Neural progenitor cell (in vitro differentiated cells): ENCODE results near the gene GALNT2. TPM values are rescaled to one million over a fixed set of nuclear protein-coding genes. Genes with fewer than 3 reads are reported as not detected.
A peak's percentile ranks its signal among the peaks of the same experiment; 100 is the strongest.

Experiments
- DNase-seq: peaks from one replicate; pipeline ENCODE4 v3.0.0-alpha.2; 2016; ENCODE audit warnings: low spot score
- H2AFZ ChIP-seq: fragments of 200-600 bp; sonication (generic); replicated peaks from 2 replicates; pipeline ENCODE4 v1.6.1; 2016; ENCODE audit warnings: antibody characterized with exemption
- H3F3A ChIP-seq: fragments of 200-600 bp; sonication (generic); 2 replicates; pipeline ENCODE4 v1.6.1; 2016; ENCODE audit warnings: antibody characterized with exemption, low read depth
- H3K27ac ChIP-seq: fragments of 200-600 bp; sonication (generic); 2 replicates; pipeline ENCODE4 v1.5.1; 2016; ENCODE audit warnings: mild to moderate bottlenecking
- H3K27me3 ChIP-seq: fragments of 200-600 bp; sonication (generic); 2 replicates; pipeline ENCODE4 v1.6.1; 2016; ENCODE audit warnings: mild to moderate bottlenecking, moderate library complexity
- H3K36me3 ChIP-seq: fragments of 200-600 bp; sonication (generic); 2 replicates; pipeline ENCODE4 v1.5.1; 2016
- H3K4me1 ChIP-seq: fragments of 200-600 bp; sonication (generic); 2 replicates; pipeline ENCODE4 v1.6.1; 2016; ENCODE audit warnings: mixed run types
- H3K4me2 ChIP-seq: fragments of 200-600 bp; sonication (generic); 2 replicates; pipeline ENCODE4 v1.6.1; 2016
- H3K4me3 ChIP-seq: fragments of 200-600 bp; sonication (generic); 2 replicates; pipeline ENCODE4 v1.5.1; 2016
- H3K79me2 ChIP-seq: fragments of 200-600 bp; sonication (generic); 2 replicates; pipeline ENCODE4 v1.6.1; 2016; ENCODE audit warnings: low read depth
- H3K9ac ChIP-seq: fragments of 200-600 bp; sonication (generic); 2 replicates; pipeline ENCODE4 v1.6.1; 2016
- H3K9me3 ChIP-seq: fragments of 200-600 bp; sonication (generic); 2 replicates; pipeline ENCODE4 v1.5.1; 2016; ENCODE audit warnings: low read depth
- H4K20me1 ChIP-seq: fragments of 200-600 bp; sonication (generic); 2 replicates; pipeline ENCODE4 v1.6.1; 2016; ENCODE audit warnings: low read depth
- H3K27ac Mint-ChIP-seq: 3 replicates; pipeline ENCODE4 v1.8.0; 2021; ENCODE audit warnings: mixed read lengths
- H3K27me3 Mint-ChIP-seq: 2 replicates; pipeline ENCODE4 v1.8.0; 2022; ENCODE audit warnings: low read depth, mild to moderate bottlenecking, inconsistent platforms, moderate library complexity, mixed read lengths; ENCODE audit not compliant: insufficient read depth
- H3K36me3 Mint-ChIP-seq: 3 replicates; pipeline ENCODE4 v1.8.0; 2021; ENCODE audit warnings: mixed read lengths
- H3K4me1 Mint-ChIP-seq: 3 replicates; pipeline ENCODE4 v1.8.0; 2021; ENCODE audit warnings: mixed read lengths
- H3K4me3 Mint-ChIP-seq: 3 replicates; pipeline ENCODE4 v1.8.0; 2021; ENCODE audit warnings: mild to moderate bottlenecking, moderate library complexity, mixed read lengths
- H3K9me3 Mint-ChIP-seq: 3 replicates; pipeline ENCODE4 v1.8.0; 2020; ENCODE audit warnings: mixed read lengths
- CTCF ChIP-seq: fragments of 200-600 bp; sonication (generic); IDR thresholded peaks from 2 replicates; pipeline ENCODE4 v1.5.1; 2017; ENCODE audit warnings: antibody characterized with exemption, mild to moderate bottlenecking
- EZH2 ChIP-seq: fragments of 200-600 bp; sonication (generic); IDR thresholded peaks from 2 replicates; pipeline ENCODE4 v1.6.1; 2017; ENCODE audit warnings: antibody characterized with exemption, mild to moderate bottlenecking, moderate library complexity
- EZH2phosphoT487 ChIP-seq: fragments of 200-600 bp; sonication (generic); IDR thresholded peaks from 2 replicates; pipeline ENCODE4 v1.6.1; 2017; ENCODE audit warnings: antibody characterized with exemption
- total RNA-seq: library from RNA; depleted of rRNA; stranded (reverse); fragments of >200 nt; gene quantifications from 2 replicates; pipeline ENCODE4 v1.2.3, GENCODE V29; 2015; ENCODE audit warnings: low replicate concordance

GALNT2 gene
- total RNA-seq, 1 donor from 2014 or later: 37.6 TPM

GRCh38 chr1:230120921-230121381 is 53.9 kb downstream of the GALNT2 start:
- H4K20me1 ChIP-seq: peaks cover 74% of the 10 kb centered on the region
- H3K27me3 Mint-ChIP-seq: no peaks in the 10 kb centered on the region
- no peak for TF ChIP-seq EZH2phosphoT487
- TF ChIP-seq CTCF: peak; percentile 60

GRCh38 chr1:230121950-230122349 is 54.9 kb downstream of the GALNT2 start:
- Histone ChIP-seq H3F3A (no peaks in the 10 kb centered on the region), H4K20me1 (peaks cover 82% of the 10 kb centered on the region), H3K4me1 (peaks cover 15% of the 10 kb centered on the region), H3K9ac (no peak overlapping the region), H3K36me3 (no peaks in the 10 kb centered on the region), H3K27ac (no peak overlapping the region), H2AFZ (no peak overlapping the region), H3K4me2 (no peak overlapping the region), H3K79me2 (peaks cover 55% of the 10 kb centered on the region), H3K4me3 (no peak overlapping the region), H3K27me3 (no peaks in the 10 kb centered on the region), H3K9me3 (no peaks in the 10 kb centered on the region)
- no peak for DNase-seq
- Mint-ChIP-seq H3K27ac (no peak overlapping the region), H3K4me3 (no peak overlapping the region), H3K4me1 (peaks cover 43% of the 10 kb centered on the region), H3K36me3 (peaks cover 12% of the 10 kb centered on the region), H3K27me3 (no peaks in the 10 kb centered on the region), H3K9me3 (no peaks in the 10 kb centered on the region)
- TF ChIP-seq CTCF: no peak
- TF ChIP-seq EZH2phosphoT487: no peak
- TF ChIP-seq EZH2: no peak

More at GRCh38 chr1:230120921-230121381, 53.9 kb downstream of the GALNT2 start:
- Histone ChIP-seq H3K27ac (no peak overlapping the region), H3K36me3 (no peaks in the 10 kb centered on the region), H3K9me3 (no peaks in the 10 kb centered on the region), H3K4me2 (no peak overlapping the region), H3K4me3 (no peak overlapping the region), H3K79me2 (peaks cover 55% of the 10 kb centered on the region), H3K9ac (no peak overlapping the region), H2AFZ (no peak overlapping the region), H3F3A (no peaks in the 10 kb centered on the region), H3K4me1 (peaks cover 7% of the 10 kb centered on the region), H3K27me3 (no peaks in the 10 kb centered on the region)
- Mint-ChIP-seq H3K4me1 (peaks cover 34% of the 10 kb centered on the region), H3K27ac (no peak overlapping the region), H3K36me3 (peaks cover 16% of the 10 kb centered on the region), H3K9me3 (no peaks in the 10 kb centered on the region), H3K4me3 (no peak overlapping the region)
- peak; percentile 47 for DNase-seq

GRCh38 chr1:230122366-230123279 is 55.6 kb downstream of the GALNT2 start:
- no peak for TF ChIP-seq CTCF
- TF ChIP-seq EZH2phosphoT487: no peak
- no peak for TF ChIP-seq EZH2
- Histone ChIP-seq H3K4me2 (no peak overlapping the region), H3K27ac (no peak overlapping the region), H3K36me3 (no peaks in the 10 kb centered on the region), H2AFZ (no peak overlapping the region), H3F3A (no peaks in the 10 kb centered on the region), H4K20me1 (peaks cover 85% of the 10 kb centered on the region), H3K27me3 (no peaks in the 10 kb centered on the region), H3K79me2 (peaks cover 55% of the 10 kb centered on the region), H3K4me3 (no peak overlapping the region), H3K9ac (no peak overlapping the region), H3K9me3 (no peaks in the 10 kb centered on the region), H3K4me1 (peaks cover 21% of the 10 kb centered on the region)
- DNase-seq: no peak
- Mint-ChIP-seq H3K27me3 (no peaks in the 10 kb centered on the region), H3K27ac (no peak overlapping the region), H3K9me3 (no peaks in the 10 kb centered on the region), H3K36me3 (peaks cover 12% of the 10 kb centered on the region), H3K4me3 (no peak overlapping the region), H3K4me1 (peaks cover 48% of the 10 kb centered on the region)
